Measurements from ENCODE around the gene AACS. TPM values are rescaled to one million over a fixed set of nuclear protein-coding genes. Genes with fewer than 3 reads are reported as not detected.

Gene AACS
- polyA plus RNA-seq, 1 experiment = 18.0 TPM

DNA sequence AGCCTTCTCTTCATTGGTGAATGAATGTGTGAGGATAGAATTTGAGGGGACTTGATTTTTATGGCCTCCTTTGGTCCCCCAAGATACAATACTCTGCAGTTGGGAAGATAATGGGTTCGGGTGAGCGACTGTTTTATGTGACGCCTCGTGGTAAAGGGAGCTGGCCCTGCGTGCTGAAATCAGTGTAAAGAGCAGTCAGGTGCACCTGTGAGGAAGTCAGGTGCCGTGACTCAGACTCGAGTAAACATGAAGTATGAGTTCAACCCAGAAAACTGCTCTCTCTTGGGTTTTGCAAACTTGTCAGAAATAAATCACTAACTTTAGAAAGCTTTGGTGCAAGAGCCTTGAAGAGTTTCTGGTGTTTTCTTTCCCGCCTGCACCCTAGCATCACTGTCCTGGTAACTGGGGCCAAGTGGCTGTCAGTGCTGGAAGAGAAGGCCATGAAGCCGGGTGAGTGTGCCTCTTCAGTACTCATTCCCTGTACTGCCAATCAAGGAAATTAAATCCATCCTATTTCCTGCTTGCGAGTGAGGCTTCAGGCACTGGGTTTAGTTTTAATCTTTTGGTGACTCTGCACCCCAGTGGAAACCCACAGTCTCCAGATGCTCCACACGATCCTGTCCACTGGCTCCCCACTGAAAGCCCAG, 59.2 kb downstream of the AACS start:
- DNase-seq (ENCODE audit: low read depth, low spot score) = no peak
- POLR2A ChIA-PET = no interaction called here
- TF ChIP-seq, protein P1, sequence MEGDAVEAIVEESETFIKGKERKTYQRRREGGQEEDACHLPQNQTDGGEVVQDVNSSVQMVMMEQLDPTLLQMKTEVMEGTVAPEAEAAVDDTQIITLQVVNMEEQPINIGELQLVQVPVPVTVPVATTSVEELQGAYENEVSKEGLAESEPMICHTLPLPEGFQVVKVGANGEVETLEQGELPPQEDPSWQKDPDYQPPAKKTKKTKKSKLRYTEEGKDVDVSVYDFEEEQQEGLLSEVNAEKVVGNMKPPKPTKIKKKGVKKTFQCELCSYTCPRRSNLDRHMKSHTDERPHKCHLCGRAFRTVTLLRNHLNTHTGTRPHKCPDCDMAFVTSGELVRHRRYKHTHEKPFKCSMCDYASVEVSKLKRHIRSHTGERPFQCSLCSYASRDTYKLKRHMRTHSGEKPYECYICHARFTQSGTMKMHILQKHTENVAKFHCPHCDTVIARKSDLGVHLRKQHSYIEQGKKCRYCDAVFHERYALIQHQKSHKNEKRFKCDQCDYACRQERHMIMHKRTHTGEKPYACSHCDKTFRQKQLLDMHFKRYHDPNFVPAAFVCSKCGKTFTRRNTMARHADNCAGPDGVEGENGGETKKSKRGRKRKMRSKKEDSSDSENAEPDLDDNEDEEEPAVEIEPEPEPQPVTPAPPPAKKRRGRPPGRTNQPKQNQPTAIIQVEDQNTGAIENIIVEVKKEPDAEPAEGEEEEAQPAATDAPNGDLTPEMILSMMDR (IDR thresholded peaks at IDR 0.05; ENCODE audit: low read depth, low read length) = no peak
- Histone ChIP-seq H3K4me3 (ENCODE audit: low read depth, low read length) (no peak overlapping the region), H3K27me3 (ENCODE audit: control insufficient read depth, insufficient read depth, low read length) (no peaks in the 10 kb centered on the region), H3K9me3 (ENCODE audit: control insufficient read depth, insufficient read depth, low read length) (no peaks in the 10 kb centered on the region), H3K27ac (ENCODE audit: low read depth, low read length) (no peak overlapping the region)
- CTCF ChIA-PET = no interaction called here

DNA sequence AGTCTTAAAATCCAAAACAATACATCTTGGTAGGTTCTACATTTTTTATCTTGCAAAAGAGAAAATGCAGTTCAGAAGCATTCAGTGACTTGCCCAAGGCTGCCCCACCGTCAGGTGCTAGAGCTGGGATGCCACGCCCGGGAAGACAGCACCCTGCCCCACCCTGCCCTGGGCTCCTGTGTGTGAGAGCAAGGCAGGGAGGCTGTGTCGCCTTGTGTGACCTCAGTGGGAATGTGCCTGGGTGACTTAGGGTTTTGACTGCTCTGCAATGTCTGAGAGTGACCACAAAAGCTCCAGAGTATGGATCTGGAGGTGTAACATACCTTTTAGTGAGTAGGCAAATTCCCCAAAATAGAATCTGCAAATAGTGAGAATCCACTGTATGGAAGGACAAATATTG, 60.0 kb downstream of the AACS start:
- no peak overlapping the region for H3K4me3 ChIP-seq (ENCODE audit: low read depth, low read length)
- H3K27me3 ChIP-seq (ENCODE audit: control insufficient read depth, insufficient read depth, low read length) = no peaks in the 10 kb centered on the region
- TF ChIP-seq, protein P1 (IDR thresholded peaks at IDR 0.05; ENCODE audit: low read depth, low read length) = no peak
- no peak overlapping the region for H3K27ac ChIP-seq (ENCODE audit: low read depth, low read length)
- DNase-seq (ENCODE audit: low read depth, low spot score) = no peak
- ChIA-PET POLR2A (no interaction called here), CTCF (no interaction called here)
- H3K9me3 ChIP-seq (ENCODE audit: control insufficient read depth, insufficient read depth, low read length) = no peaks in the 10 kb centered on the region

DNA sequence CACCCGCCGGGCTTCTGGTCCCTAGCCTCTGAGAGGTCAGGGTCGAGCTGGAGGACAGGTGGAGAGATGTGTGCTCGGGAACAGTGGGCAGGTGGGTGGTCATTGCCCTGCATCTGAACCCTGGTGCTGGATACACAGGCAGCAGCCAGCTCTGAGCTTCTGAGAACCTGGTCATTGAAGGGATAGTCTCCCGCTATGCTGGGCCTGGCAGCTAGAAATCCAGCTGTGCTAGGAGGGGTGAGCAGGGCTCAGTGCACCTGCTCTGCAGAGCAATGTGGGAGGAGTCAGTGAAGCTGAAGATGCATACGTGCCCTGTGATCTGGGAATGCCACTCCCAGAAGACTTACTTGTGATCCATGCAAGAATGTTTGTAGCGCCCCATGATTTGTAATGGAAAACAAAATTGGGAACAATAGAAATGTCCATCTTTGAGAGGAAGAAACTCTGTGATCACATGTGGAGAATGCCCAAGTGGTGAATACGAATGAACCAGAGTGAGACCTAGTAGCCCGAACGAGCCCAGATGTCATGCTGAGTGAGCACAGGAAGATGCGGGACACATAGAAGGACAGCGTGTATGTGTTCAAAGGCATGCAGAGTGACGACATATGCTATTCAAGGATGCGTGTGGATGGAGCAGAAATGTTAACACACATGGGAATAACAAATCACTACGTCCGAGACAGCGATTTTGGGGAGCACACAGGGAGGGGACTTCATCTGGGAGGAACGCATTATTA, 63.4 kb downstream of the AACS start:
- no peak overlapping the region for H3K27ac ChIP-seq (ENCODE audit: low read depth, low read length)
- ChIA-PET POLR2A (no interaction called here), CTCF (interaction anchor here (0.5 kb wide), 1 partner anchor 187 kb away, joined by 3 read pairs; no protein-coding TSS in a partner anchor)
- no peak for DNase-seq (ENCODE audit: low read depth, low spot score)
- H3K4me3 ChIP-seq (ENCODE audit: low read depth, low read length) = no peak overlapping the region
- no peaks in the 10 kb centered on the region for H3K9me3 ChIP-seq (ENCODE audit: control insufficient read depth, insufficient read depth, low read length)
- H3K27me3 ChIP-seq (ENCODE audit: control insufficient read depth, insufficient read depth, low read length) = no peaks in the 10 kb centered on the region
- TF ChIP-seq, protein P1 (IDR thresholded peaks at IDR 0.05; ENCODE audit: low read depth, low read length) = no peak

DNA sequence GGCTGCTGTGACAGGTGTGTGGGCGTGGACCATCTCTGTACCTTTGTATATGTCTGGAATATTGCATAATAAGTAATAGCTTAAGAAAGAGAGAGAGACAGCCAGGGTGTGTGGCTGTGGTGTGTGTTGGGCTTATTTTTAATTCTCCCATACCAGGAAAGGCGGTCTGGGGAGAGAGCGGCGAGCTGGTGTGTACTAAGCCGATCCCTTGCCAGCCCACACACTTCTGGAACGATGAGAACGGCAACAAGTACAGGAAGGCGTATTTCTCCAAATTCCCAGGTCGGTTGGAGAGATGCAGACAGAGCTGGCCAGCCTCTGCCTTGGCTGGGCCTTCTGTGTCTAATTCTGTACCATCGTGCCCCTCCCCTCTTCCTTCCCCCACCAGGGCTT, 63.9 kb downstream of the AACS start:
- ChIA-PET POLR2A (no interaction called here), CTCF (no interaction called here)
- DNase-seq (ENCODE audit: low read depth, low spot score) = no peak
- Histone ChIP-seq H3K27ac (ENCODE audit: low read depth, low read length) (no peak overlapping the region), H3K27me3 (ENCODE audit: control insufficient read depth, insufficient read depth, low read length) (no peaks in the 10 kb centered on the region), H3K4me3 (ENCODE audit: low read depth, low read length) (no peak overlapping the region), H3K9me3 (ENCODE audit: control insufficient read depth, insufficient read depth, low read length) (no peaks in the 10 kb centered on the region)
- TF ChIP-seq, protein P1 (IDR thresholded peaks at IDR 0.05; ENCODE audit: low read depth, low read length) = no peak

DNA sequence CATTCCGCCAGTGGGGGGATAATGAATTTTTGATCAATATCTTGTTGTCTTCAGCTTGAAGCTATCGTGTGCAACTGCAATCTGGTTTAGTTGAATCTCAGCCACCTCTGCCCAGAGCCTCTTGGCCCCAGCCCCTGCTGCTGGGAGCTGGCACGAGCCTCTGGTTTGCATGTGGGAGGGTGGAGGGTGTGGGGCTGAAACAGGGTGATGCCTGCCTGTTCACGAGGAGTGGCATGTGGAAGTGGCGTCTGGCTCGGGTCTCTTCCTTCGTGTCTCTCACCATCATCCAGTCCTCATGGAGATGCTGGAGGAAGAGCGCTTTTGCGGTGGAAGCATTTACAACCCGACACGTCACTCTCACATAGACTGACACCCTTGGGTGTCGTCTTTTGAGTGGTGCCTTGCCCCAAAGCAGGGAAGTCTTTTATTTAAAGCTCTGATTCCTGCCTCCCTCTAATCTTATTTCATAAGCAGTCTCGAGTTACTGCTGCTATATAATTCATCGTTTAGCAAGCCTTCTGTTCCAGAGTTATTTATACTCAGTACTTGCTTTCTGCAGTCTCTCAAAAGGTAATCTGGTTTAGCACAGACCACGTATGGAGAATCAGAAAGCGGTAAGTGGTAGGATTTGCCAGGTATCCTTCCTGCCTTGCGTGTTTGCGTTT, 64.5 kb downstream of the AACS start:
- CTCF ChIA-PET = interaction anchor here (1.0 kb wide), 1 partner anchor 189 kb away, joined by 3 read pairs; no protein-coding TSS in a partner anchor
- no peak overlapping the region for H3K27ac ChIP-seq (ENCODE audit: low read depth, low read length)
- POLR2A ChIA-PET = no interaction called here
- no peak overlapping the region for H3K4me3 ChIP-seq (ENCODE audit: low read depth, low read length)
- H3K27me3 ChIP-seq (ENCODE audit: control insufficient read depth, insufficient read depth, low read length) = no peaks in the 10 kb centered on the region
- TF ChIP-seq, protein P1 (IDR thresholded peaks at IDR 0.05; ENCODE audit: low read depth, low read length) = no peak
- DNase-seq (ENCODE audit: low read depth, low spot score) = no peak
- H3K9me3 ChIP-seq (ENCODE audit: control insufficient read depth, insufficient read depth, low read length) = no peaks in the 10 kb centered on the region
